BLaER1 treated with 17β-estradiol and CSF1 and Interleukin-3, amounts not matched to agents 10 nM and 100 nM (cell line): ENCODE measurements around the gene CYSTM1.

Source experiments
- H3K27ac ChIP-seq, 11 experiments: shearing (Covaris generic); formaldehyde crosslinking; 2 replicates each; pipeline ENCODE4 v1.8.1; 2022
- H3K27me3 ChIP-seq, 11 experiments: shearing (Covaris generic); formaldehyde crosslinking; 2 replicates each; pipeline ENCODE4 v1.8.1; 2022
- H3K36me3 ChIP-seq, 11 experiments: shearing (Covaris generic); formaldehyde crosslinking; 2 replicates each; pipeline ENCODE4 v1.8.1; 2022
- H3K4me1 ChIP-seq, 10 experiments: shearing (Covaris generic); formaldehyde crosslinking; 2 replicates each; pipeline ENCODE4 v1.8.1; 2022
- H3K4me2 ChIP-seq, 11 experiments: shearing (Covaris generic); formaldehyde crosslinking; 2 replicates each; pipeline ENCODE4 v1.8.1; 2022
- H3K4me3 ChIP-seq, 10 experiments: shearing (Covaris generic); formaldehyde crosslinking; 2 replicates each; pipeline ENCODE4 v1.8.1; 2022
- H3K9ac ChIP-seq, 11 experiments: shearing (Covaris generic); formaldehyde crosslinking; 2 replicates each; pipeline ENCODE4 v1.8.1; 2022
- H3K9me3 ChIP-seq, 11 experiments: shearing (Covaris generic); formaldehyde crosslinking; replicated peaks in 1 of 11; 2 replicates each; pipeline ENCODE4 v1.8.1; 2022
- H4K20me1 ChIP-seq, 11 experiments: shearing (Covaris generic); formaldehyde crosslinking; 2 replicates each; pipeline ENCODE4 v1.8.1; 2022
- Cebpa-rat ChIP-seq, 11 experiments: shearing (Covaris generic); IDR thresholded peaks; 2 replicates each; pipeline ENCODE4 v1.8.1; 2022

The CYSTM1 gene

GRCh38 chr5:140242890-140243585, 68.0 kb downstream of the CYSTM1 start:
- no peak for TF ChIP-seq Cebpa-rat (IDR thresholded peaks at IDR 0.05)
- Histone ChIP-seq H4K20me1 (peaks cover 0 to 66% (median 0%) of the 10 kb centered on the region in 11 experiments; a peak in 7 of 22 replicates), H3K4me3 (no peak overlapping the region), H3K36me3 (peaks cover 0 to 27% (median 16%) of the 10 kb centered on the region in 11 experiments; a peak in 18 of 22 replicates), H3K4me1 (peaks cover 58 to 71% (median 64%) of the 10 kb centered on the region in 10 experiments), H3K4me2 (no peak overlapping the region), H3K27ac (peak overlapping the region in 4 of 11 experiments; percentile 2 to 40 (median 16); a peak in 3 of 22 replicates), H3K9me3 (no peaks in the 10 kb centered on the region), H3K9ac (peak overlapping the region in 2 of 11 experiments; percentile 21 to 70; a peak in 1 of 22 replicates), H3K27me3 (no peaks in the 10 kb centered on the region)

- no peak for TF ChIP-seq Cebpa-rat (IDR thresholded peaks at IDR 0.05)
- H3K27me3 ChIP-seq: no peaks in the 10 kb centered on the region
- peaks cover 0 to 58% (median 0%) of the 10 kb centered on the region in 11 experiments; a peak in 7 of 22 replicates for H4K20me1 ChIP-seq
- no peaks in the 10 kb centered on the region for H3K9me3 ChIP-seq
- peak overlapping the region in 6 of 11 experiments; percentile 40 to 80 (median 74); a peak in 8 of 22 replicates for H3K9ac ChIP-seq
- peaks cover 59 to 78% (median 72%) of the 10 kb centered on the region in 10 experiments for H3K4me1 ChIP-seq
- H3K27ac ChIP-seq: peak overlapping the region in 8 of 11 experiments; percentile 24 to 96 (median 78); a peak in 10 of 22 replicates
- peaks cover 0 to 29% (median 17%) of the 10 kb centered on the region in 11 experiments; a peak in 18 of 22 replicates for H3K36me3 ChIP-seq
- no peak overlapping the region for H3K4me3 ChIP-seq
- peak overlapping the region in 6 of 11 experiments; percentile 10 to 97 (median 94); a peak in 3 of 22 replicates for H3K4me2 ChIP-seq
Observed at GRCh38 chr5:140243706-140244250, 68.8 kb downstream of the CYSTM1 start.

GRCh38 chr5:140244525-140245025, 69.6 kb downstream of the CYSTM1 start:
- peaks cover 0 to 50% (median 0%) of the 10 kb centered on the region in 11 experiments; a peak in 7 of 22 replicates for H4K20me1 ChIP-seq
- H3K27ac ChIP-seq: peak overlapping the region in 10 of 11 experiments; percentile 56 to 96 (median 78); a peak in 19 of 22 replicates
- peaks cover 64 to 86% (median 80%) of the 10 kb centered on the region in 10 experiments for H3K4me1 ChIP-seq
- peak overlapping the region; percentile 79 to 97 (median 95) for H3K4me2 ChIP-seq
- H3K4me3 ChIP-seq: peak overlapping the region in 8 of 10 experiments; percentile 30 to 53 (median 36); a peak in 10 of 20 replicates
- no peaks in the 10 kb centered on the region for H3K27me3 ChIP-seq
- H3K9me3 ChIP-seq: no peaks in the 10 kb centered on the region
- peak overlapping the region; percentile 11 to 80 (median 67); a peak in 18 of 22 replicates for H3K9ac ChIP-seq
- TF ChIP-seq Cebpa-rat (IDR thresholded peaks at IDR 0.05): no peak
- H3K36me3 ChIP-seq: peaks cover 0 to 37% (median 20%) of the 10 kb centered on the region in 11 experiments; a peak in 18 of 22 replicates

GRCh38 chr5:140245341-140245740, 70.4 kb downstream of the CYSTM1 start:
- Histone ChIP-seq H4K20me1 (peaks cover 0 to 43% (median 0%) of the 10 kb centered on the region in 11 experiments; a peak in 4 of 22 replicates), H3K27me3 (no peaks in the 10 kb centered on the region), H3K27ac (peak overlapping the region in 10 of 11 experiments; percentile 56 to 96 (median 78); a peak in 20 of 22 replicates), H3K4me3 (peak overlapping the region in 8 of 10 experiments; percentile 30 to 53 (median 36); a peak in 15 of 20 replicates), H3K9me3 (no peaks in the 10 kb centered on the region), H3K9ac (peak overlapping the region; percentile 32 to 80 (median 67); a peak in 20 of 22 replicates), H3K4me2 (peak overlapping the region; percentile 79 to 97 (median 95)), H3K36me3 (peaks cover 0 to 44% (median 24%) of the 10 kb centered on the region in 11 experiments; a peak in 18 of 22 replicates), H3K4me1 (peaks cover 69 to 90% (median 84%) of the 10 kb centered on the region in 10 experiments)
- no peak for TF ChIP-seq Cebpa-rat (IDR thresholded peaks at IDR 0.05)

- H3K4me2 ChIP-seq: peak overlapping the region; percentile 79 to 97 (median 95)
- TF ChIP-seq Cebpa-rat (IDR thresholded peaks at IDR 0.05): no peak
- H3K4me1 ChIP-seq: peaks cover 69 to 90% (median 85%) of the 10 kb centered on the region in 10 experiments
- peak overlapping the region in 8 of 10 experiments; percentile 30 to 53 (median 36); a peak in 13 of 20 replicates for H3K4me3 ChIP-seq
- peak overlapping the region in 10 of 11 experiments; percentile 38 to 80 (median 68); a peak in 19 of 22 replicates for H3K9ac ChIP-seq
- no peaks in the 10 kb centered on the region for H3K9me3 ChIP-seq
- H3K36me3 ChIP-seq: peaks cover 0 to 46% (median 24%) of the 10 kb centered on the region in 11 experiments; a peak in 18 of 22 replicates
- H4K20me1 ChIP-seq: peaks cover 0 to 38% (median 0%) of the 10 kb centered on the region in 11 experiments; a peak in 4 of 22 replicates
- peak overlapping the region in 10 of 11 experiments; percentile 56 to 96 (median 78); a peak in 20 of 22 replicates for H3K27ac ChIP-seq
- H3K27me3 ChIP-seq: no peaks in the 10 kb centered on the region
Observed at GRCh38 chr5:140245926-140246325, 70.9 kb downstream of the CYSTM1 start.

- H3K9ac ChIP-seq: peak overlapping the region; percentile 13 to 80 (median 67); a peak in 17 of 22 replicates
Observed at GRCh38 chr5:140246378-140247122, 71.6 kb downstream of the CYSTM1 start.

GRCh38 chr5:140248414-140248813, 73.4 kb downstream of the CYSTM1 start:
- no peak for TF ChIP-seq Cebpa-rat (IDR thresholded peaks at IDR 0.05)
- H3K27ac ChIP-seq: peak overlapping the region in 7 of 11 experiments; percentile 27 to 96 (median 95); a peak in 12 of 22 replicates
- H3K4me3 ChIP-seq: no peak overlapping the region
- no peaks in the 10 kb centered on the region for H3K27me3 ChIP-seq
- peaks cover 0 to 33% (median 16%) of the 10 kb centered on the region in 11 experiments; a peak in 16 of 22 replicates for H3K36me3 ChIP-seq
- peak overlapping the region in 10 of 11 experiments; percentile 77 to 96 (median 94); a peak in 18 of 22 replicates for H3K4me2 ChIP-seq
- H3K9me3 ChIP-seq: no peaks in the 10 kb centered on the region
- peaks cover 0 to 15% (median 0%) of the 10 kb centered on the region in 11 experiments; a peak in 3 of 22 replicates for H4K20me1 ChIP-seq
- H3K4me1 ChIP-seq: peaks cover 80 to 96% (median 94%) of the 10 kb centered on the region in 10 experiments
- no peak overlapping the region for H3K9ac ChIP-seq

More at GRCh38 chr5:140246378-140247122, 71.6 kb downstream of the CYSTM1 start:
- Histone ChIP-seq H3K9me3 (no peaks in the 10 kb centered on the region), H3K27me3 (no peaks in the 10 kb centered on the region), H3K36me3 (peaks cover 0 to 46% (median 24%) of the 10 kb centered on the region in 11 experiments; a peak in 18 of 22 replicates), H4K20me1 (peaks cover 0 to 31% (median 0%) of the 10 kb centered on the region in 11 experiments; a peak in 4 of 22 replicates), H3K27ac (peak overlapping the region in 10 of 11 experiments; percentile 56 to 96 (median 78); a peak in 20 of 22 replicates), H3K4me2 (peak overlapping the region; percentile 79 to 97 (median 95)), H3K4me1 (peaks cover 69 to 88% (median 84%) of the 10 kb centered on the region in 10 experiments), H3K4me3 (peak overlapping the region in 2 of 10 experiments; percentile 30 to 38; a peak in 5 of 20 replicates)
- no peak for TF ChIP-seq Cebpa-rat (IDR thresholded peaks at IDR 0.05)
